A673 (cell line): ENCODE measurements around the gene PIN1. TPM values are rescaled to one million over a fixed set of nuclear protein-coding genes. Genes with fewer than 3 reads are reported as not detected.
A peak's percentile ranks its signal among the peaks of the same experiment; 100 is the strongest.

ENCODE experiments used
- BruUV-seq: library from RNA; stranded (reverse); fragments of 400-500 nt; replicated peaks from 2 replicates; lab custom pipeline; 2021; lab: Mats Ljungman, UMichigan
- CTCF ChIA-PET: fragments of 300-600 bp; sonication (Branson Sonifier 250); formaldehyde crosslinking; loops from one replicate; lab custom pipeline; 2022; ENCODE audit warnings: antibody characterized with exemption; lab: Charles Lee
- POLR2A ChIA-PET: fragments of 300-600 bp; sonication (Branson Sonifier 250); formaldehyde crosslinking; loops from one replicate; lab custom pipeline; 2022; ENCODE audit warnings: antibody characterized with exemption; ENCODE audit not compliant: low non-redundant PET; lab: Charles Lee
- DNase-seq: peaks from one replicate; pipeline ENCODE4 v3.0.0-alpha.2; 2015; ENCODE audit warnings: low spot score
- H3K27ac ChIP-seq: fragments of 200-600 bp; sonication (generic); 2 replicates; pipeline ENCODE4 v1.5.1; 2016; ENCODE audit warnings: mixed run types, low read depth, mild to moderate bottlenecking, mixed read lengths, antibody characterized with exemption, low read length; ENCODE audit not compliant: poor library complexity, severe bottlenecking
- H3K27me3 ChIP-seq: fragments of 200-600 bp; sonication (generic); replicated peaks from 2 replicates; pipeline ENCODE4 v1.6.1; 2017; ENCODE audit warnings: mixed run types, low read depth, mild to moderate bottlenecking, mixed read lengths, antibody characterized with exemption, low read length; ENCODE audit not compliant: insufficient read depth, poor library complexity
- H3K36me3 ChIP-seq: fragments of 200-600 bp; sonication (generic); 2 replicates; pipeline ENCODE4 v1.6.1; 2016; ENCODE audit warnings: mixed run types, mild to moderate bottlenecking, mixed read lengths, antibody characterized with exemption, low read length; ENCODE audit not compliant: insufficient read depth, poor library complexity, severe bottlenecking
- H3K4me1 ChIP-seq: fragments of 200-600 bp; sonication (generic); 2 replicates; pipeline ENCODE4 v1.6.1; 2017; ENCODE audit warnings: mixed run types, mild to moderate bottlenecking, mixed read lengths, antibody characterized with exemption, low read length; ENCODE audit not compliant: insufficient read depth, poor library complexity, severe bottlenecking
- H3K4me3 ChIP-seq: fragments of 200-600 bp; sonication (generic); 2 replicates; pipeline ENCODE4 v1.5.1; 2016; ENCODE audit warnings: low read depth, mixed run types, mild to moderate bottlenecking, mixed read lengths, low read length; ENCODE audit not compliant: poor library complexity, severe bottlenecking
- H3K9me3 ChIP-seq: fragments of 200-600 bp; sonication (generic); 2 replicates; pipeline ENCODE4 v1.6.1; 2016; ENCODE audit warnings: mixed run types, low read depth, mild to moderate bottlenecking, mixed read lengths, antibody characterized with exemption, low read length; ENCODE audit not compliant: poor library complexity, severe bottlenecking
- EZH2 ChIP-seq: fragments of 200-600 bp; sonication (generic); IDR thresholded peaks from 2 replicates; pipeline ENCODE4 v1.6.1; 2017; ENCODE audit warnings: borderline replicate concordance, low read depth, mild to moderate bottlenecking, mixed read lengths, antibody characterized with exemption, low read length; ENCODE audit not compliant: poor library complexity, severe bottlenecking
- intact Hi-C: fragments of 100-400 bp; cut with micrococcal nuclease; formaldehyde crosslinking; loops from one replicate; pipeline ENCODE4 v1.10.0; 2022; ENCODE audit not compliant: unreplicated experiment
- total RNA-seq: library from RNA; stranded (reverse); gene quantifications from 2 replicates; pipeline ENCODE4 v1.2.3, GENCODE V29; 2021
- TF ChIP-seq, protein P1 (sequence below): fragments of 300-800, 200-600 bp; sonication (generic); conservative IDR thresholded peaks from 2 replicates; pipeline ENCODE4 v1.5.1; 2017; ENCODE audit warnings: low read depth, mild to moderate bottlenecking, antibody characterized with exemption, low read length, moderate library complexity, mixed read lengths

PIN1 gene
- total RNA-seq, 1 experiment from 2014 or later: 177 TPM

DNA sequence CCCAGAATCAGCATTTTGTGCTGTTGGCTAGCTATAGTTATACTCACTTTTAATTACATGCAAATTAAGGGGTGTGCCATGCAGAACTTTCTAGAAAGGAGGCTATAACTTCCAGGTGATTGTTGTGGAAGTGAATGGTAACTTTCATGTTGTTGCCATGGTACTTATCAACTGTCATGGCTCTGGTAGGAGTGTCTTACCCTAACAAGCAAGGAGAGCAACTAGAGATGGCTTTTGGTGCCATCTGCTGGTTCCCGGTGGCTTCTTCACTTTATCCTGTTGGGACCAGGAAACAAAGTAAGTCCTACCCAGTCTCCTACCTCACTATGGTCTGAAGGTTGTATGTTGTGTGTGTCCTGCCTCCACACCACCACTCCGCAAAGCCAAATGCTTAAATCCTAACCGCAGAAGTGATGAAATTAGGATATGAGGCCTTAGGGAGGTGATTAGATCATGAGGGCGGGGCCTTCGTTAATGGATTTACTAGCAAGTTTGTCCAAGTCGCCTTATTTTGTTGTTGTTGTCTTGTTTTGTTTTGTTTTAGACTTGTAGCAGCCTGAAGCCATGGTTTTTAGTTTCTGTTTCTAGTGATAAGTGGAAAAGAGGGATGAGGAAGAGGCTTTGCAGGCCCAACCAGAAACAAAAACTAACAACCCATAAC lies 38.9 kb upstream of the PIN1 start:
- no peaks in the 10 kb centered on the region for H3K9me3 ChIP-seq
- ChIA-PET POLR2A (no interaction called here), CTCF (interaction anchor here (0.6 kb wide), 2 partner anchors 73 to 213 kb away, joined by 4 read pairs; no protein-coding TSS in a partner anchor)
- no peaks in the 10 kb centered on the region for H3K4me1 ChIP-seq
- no peaks in the 10 kb centered on the region for H3K27me3 ChIP-seq
- no TSS peak for BruUV-seq
- peak; percentile 93 for DNase-seq
- H3K27ac ChIP-seq: no peak overlapping the region
- intact Hi-C loops: loop anchor here (1.0 to 2.0 kb wide), 5 partner anchors 171 to 659 kb away; partner anchors contain the start of gene ZNF121
- TF ChIP-seq EZH2: no peak
- TF ChIP-seq, protein P1, sequence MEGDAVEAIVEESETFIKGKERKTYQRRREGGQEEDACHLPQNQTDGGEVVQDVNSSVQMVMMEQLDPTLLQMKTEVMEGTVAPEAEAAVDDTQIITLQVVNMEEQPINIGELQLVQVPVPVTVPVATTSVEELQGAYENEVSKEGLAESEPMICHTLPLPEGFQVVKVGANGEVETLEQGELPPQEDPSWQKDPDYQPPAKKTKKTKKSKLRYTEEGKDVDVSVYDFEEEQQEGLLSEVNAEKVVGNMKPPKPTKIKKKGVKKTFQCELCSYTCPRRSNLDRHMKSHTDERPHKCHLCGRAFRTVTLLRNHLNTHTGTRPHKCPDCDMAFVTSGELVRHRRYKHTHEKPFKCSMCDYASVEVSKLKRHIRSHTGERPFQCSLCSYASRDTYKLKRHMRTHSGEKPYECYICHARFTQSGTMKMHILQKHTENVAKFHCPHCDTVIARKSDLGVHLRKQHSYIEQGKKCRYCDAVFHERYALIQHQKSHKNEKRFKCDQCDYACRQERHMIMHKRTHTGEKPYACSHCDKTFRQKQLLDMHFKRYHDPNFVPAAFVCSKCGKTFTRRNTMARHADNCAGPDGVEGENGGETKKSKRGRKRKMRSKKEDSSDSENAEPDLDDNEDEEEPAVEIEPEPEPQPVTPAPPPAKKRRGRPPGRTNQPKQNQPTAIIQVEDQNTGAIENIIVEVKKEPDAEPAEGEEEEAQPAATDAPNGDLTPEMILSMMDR: peak; percentile 90
- H3K36me3 ChIP-seq: no peaks in the 10 kb centered on the region
- H3K4me3 ChIP-seq: no peak overlapping the region

DNA sequence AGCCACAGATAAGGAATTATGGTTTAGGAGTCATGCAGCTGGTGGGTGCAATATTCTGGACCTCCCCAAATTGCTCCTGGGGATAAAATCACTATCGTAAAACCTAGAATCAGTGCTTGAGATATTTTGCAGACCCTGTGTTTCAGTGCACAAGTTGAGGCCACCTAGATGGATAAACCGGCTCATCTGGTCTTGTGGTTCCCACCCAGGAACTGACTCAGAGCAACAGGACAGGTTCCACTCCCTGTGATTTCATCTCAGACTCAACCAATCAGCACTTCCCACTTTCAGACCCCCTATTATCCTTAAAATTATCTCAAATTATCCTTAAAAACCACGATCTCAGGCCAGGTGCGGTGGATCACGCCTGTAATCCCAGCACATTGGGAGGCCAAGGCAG lies 37.2 kb upstream of the PIN1 start:
- intact Hi-C loops: loop anchor here (2.0 kb wide), 2 partner anchors 487 to 661 kb away; no protein-coding TSS in a partner anchor
- ChIA-PET POLR2A (interaction anchor here (0.6 kb wide), 1 partner anchor 1736 kb away, joined by 8 read pairs; no protein-coding TSS in a partner anchor), CTCF (interaction anchor here (0.7 kb wide), 1 partner anchor 172 kb away, joined by 4 read pairs; no protein-coding TSS in a partner anchor)
- no peak overlapping the region for H3K27ac ChIP-seq
- H3K4me1 ChIP-seq: no peaks in the 10 kb centered on the region
- DNase-seq: no peak
- BruUV-seq: no TSS peak
- no peak overlapping the region for H3K4me3 ChIP-seq
- H3K27me3 ChIP-seq: no peaks in the 10 kb centered on the region
- no peaks in the 10 kb centered on the region for H3K36me3 ChIP-seq
- TF ChIP-seq, protein P1: no peak
- no peak for TF ChIP-seq EZH2
- H3K9me3 ChIP-seq: no peaks in the 10 kb centered on the region

DNA sequence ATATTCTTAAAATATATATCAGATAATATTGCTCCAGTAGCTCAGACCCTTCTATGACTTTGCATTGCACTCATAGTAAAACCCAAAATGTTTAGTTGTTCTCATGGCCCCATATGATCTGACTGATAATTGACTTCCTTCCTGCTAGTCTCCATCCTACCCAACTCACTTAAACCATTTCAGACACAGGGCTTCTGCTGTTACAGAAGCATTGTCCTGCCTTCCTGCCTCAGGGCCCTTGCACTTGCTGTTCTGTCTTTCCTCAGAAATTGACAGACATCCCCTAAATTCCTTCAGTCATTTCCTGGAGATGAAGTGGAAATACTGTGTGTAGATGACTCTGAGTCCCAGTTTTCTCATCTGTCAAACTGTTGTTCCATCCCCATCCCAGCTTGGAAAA lies 36.0 kb upstream of the PIN1 start:
- ChIA-PET CTCF (interaction anchor here (0.7 kb wide), 1 partner anchor 25 kb away, joined by 3 read pairs; no protein-coding TSS in a partner anchor), POLR2A (no interaction called here)
- no TSS peak for BruUV-seq
- TF ChIP-seq EZH2: no peak
- TF ChIP-seq, protein P1: no peak
- no peak for DNase-seq
- Histone ChIP-seq H3K27me3 (no peaks in the 10 kb centered on the region), H3K9me3 (no peaks in the 10 kb centered on the region), H3K4me3 (no peak overlapping the region), H3K4me1 (no peaks in the 10 kb centered on the region), H3K36me3 (no peaks in the 10 kb centered on the region), H3K27ac (no peak overlapping the region)
- intact Hi-C loops: no loop called here
